Gastrocnemius medialis (tissue), 4 donors: ENCODE measurements around the gene VASH1. TPM values are rescaled to one million over a fixed set of nuclear protein-coding genes. Genes with fewer than 3 reads are reported as not detected.

Experiments used
- ATAC-seq, 2 donors: fragments of 150-250 bp; one replicate each; pipeline ENCODE4 v1.9.1; 2016
- DNase-seq, 2 donors: peaks; one replicate each; pipeline ENCODE4 v3.0.0-alpha.2; 2019
- H3K27ac ChIP-seq, 4 donors: fragments of 200-600 bp; sonication (generic); 1 replicate in 1 of 4; 2 replicates in 3 of 4; pipeline ENCODE4 v1.5.1; 2016 to 2018; ENCODE audit warnings: mild to moderate bottlenecking in 2 of 4, moderate library complexity in 1 of 4
- H3K27me3 ChIP-seq, 3 donors: fragments of 200-600 bp; sonication (generic) in 2 of 3; 1 replicate in 1 of 3; 2 replicates in 2 of 3; pipeline versions ENCODE4 v1.5.1 to v1.6.0; 2016 to 2019; ENCODE audit warnings: mild to moderate bottlenecking in 1 of 3, moderate library complexity in 1 of 3
- H3K36me3 ChIP-seq, 2 donors: fragments of 200-600 bp; sonication (generic) in 1 of 2; one replicate each; pipeline ENCODE4 v1.5.1; 2017 to 2018
- H3K4me1 ChIP-seq, 2 donors: fragments of 200-600 bp; sonication (generic) in 1 of 2; one replicate each; pipeline ENCODE4 v1.5.1; 2016 to 2017; ENCODE audit warnings: mild to moderate bottlenecking in 2 of 2
- H3K4me3 ChIP-seq, 4 donors: fragments of 200-600 bp; sonication (generic) in 3 of 4; 1 replicate in 1 of 4; 2 replicates in 3 of 4; pipeline ENCODE4 v1.5.1; 2016 to 2019; ENCODE audit warnings: mild to moderate bottlenecking in 2 of 4
- H3K9me3 ChIP-seq, 3 donors: fragments of 200-600 bp; sonication (generic) in 2 of 3; 1 replicate in 1 of 3; 2 replicates in 2 of 3; pipeline ENCODE4 v1.5.1; 2016 to 2019
- POLR2A ChIP-seq, 2 donors: fragments of 450-650 bp; IDR thresholded peaks; one replicate each; pipeline ENCODE4 v1.6.1; 2017; ENCODE audit warnings: antibody characterized with exemption in 2 of 2, mild to moderate bottlenecking in 2 of 2, moderate library complexity in 2 of 2
- in situ Hi-C, 4 donors: fragments of 200-750 bp; cut with MboI; loops; one replicate each; pipeline versions ENCODE4 v1.15.0 to v1.8.0; 2017; ENCODE audit warnings: low sequenced_read_pairs in 4 of 4
- intact Hi-C: fragments of 100-400 bp; cut with DNase I; formaldehyde crosslinking; loops from one replicate; pipeline ENCODE4 v1.15.1; 2023; ENCODE audit warnings: low total_unique reads
- total RNA-seq, 4 donors: library from RNA; depleted of rRNA; stranded (reverse); fragments of >200 nt; gene quantifications; one replicate each; pipeline versions ENCODE4 v1.1.0 to v1.2.3, GENCODE V29; 2016
- TF ChIP-seq, protein P1 (sequence below), 5 experiments: fragments of 450-650 bp in 3 of 5; fragments of 200-600 bp in 2 of 5; sonication (generic) in 2 of 5; IDR thresholded peaks in 4 of 5; conservative IDR thresholded peaks in 1 of 5; 1 replicate in 4 of 5; 2 replicates in 1 of 5; pipeline ENCODE4 v1.5.1; 2016 to 2019; ENCODE audit warnings: antibody characterized with exemption in 5 of 5, mild to moderate bottlenecking in 3 of 5, moderate library complexity in 3 of 5

Gene VASH1
- total RNA-seq, 4 donors from 2014 or later = 0.56 to 6.1 (median 1.2) TPM

DNA sequence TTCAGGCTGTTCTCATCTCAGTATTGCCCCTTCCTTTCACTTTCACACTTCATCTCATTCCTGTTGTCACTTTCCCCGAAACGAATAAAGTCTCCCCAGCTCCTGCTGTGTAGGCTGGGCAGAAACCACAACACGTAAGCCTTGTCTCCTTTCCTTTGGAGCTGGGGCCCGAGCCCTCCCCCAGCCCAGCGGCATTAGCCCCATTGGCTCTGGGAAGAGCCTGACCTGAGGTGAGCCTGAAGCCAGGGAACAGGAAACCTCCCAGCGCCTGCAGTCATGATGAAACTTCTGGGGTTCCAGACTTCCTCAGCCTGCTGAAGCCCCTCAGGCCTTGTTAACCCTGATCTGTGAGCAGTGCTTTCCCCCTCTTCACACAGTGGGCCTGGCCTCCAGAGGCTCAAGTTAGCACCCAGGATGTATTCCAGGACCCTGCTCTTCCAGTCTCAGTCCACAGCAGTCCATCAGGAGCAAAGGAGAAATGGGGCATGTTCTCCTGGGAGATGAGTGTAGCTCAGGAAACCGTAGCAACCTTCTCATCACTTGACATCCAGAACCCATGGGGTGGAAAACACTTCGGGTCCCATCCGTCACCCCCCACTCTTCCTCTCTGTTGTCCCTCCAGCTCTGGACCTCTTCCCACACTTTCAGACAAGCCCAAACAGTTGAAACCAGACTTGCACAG is 21.8 kb downstream of the VASH1 start:
- in situ Hi-C loops (loop anchor here in 3 of 4 donors (5.0 to 10.0 kb wide), 2 partner anchors 68 to 71 kb away; no protein-coding TSS in a partner anchor), intact Hi-C loops (no loop called here)
- no peak overlapping the region for H3K4me3 ChIP-seq
- peaks cover 0 to 23% of the 10 kb centered on the region in 2 donors for H3K36me3 ChIP-seq
- H3K4me1 ChIP-seq = peaks cover 6 to 15% of the 10 kb centered on the region in 2 donors
- no peaks in the 10 kb centered on the region for H3K9me3 ChIP-seq
- DNase-seq = no peak
- H3K27me3 ChIP-seq = no peaks in the 10 kb centered on the region
- peak overlapping the region; percentile 26 to 54 (median 45) for H3K27ac ChIP-seq
- no peak for TF ChIP-seq POLR2A (IDR thresholded peaks at IDR 0.05)
- TF ChIP-seq, protein P1, sequence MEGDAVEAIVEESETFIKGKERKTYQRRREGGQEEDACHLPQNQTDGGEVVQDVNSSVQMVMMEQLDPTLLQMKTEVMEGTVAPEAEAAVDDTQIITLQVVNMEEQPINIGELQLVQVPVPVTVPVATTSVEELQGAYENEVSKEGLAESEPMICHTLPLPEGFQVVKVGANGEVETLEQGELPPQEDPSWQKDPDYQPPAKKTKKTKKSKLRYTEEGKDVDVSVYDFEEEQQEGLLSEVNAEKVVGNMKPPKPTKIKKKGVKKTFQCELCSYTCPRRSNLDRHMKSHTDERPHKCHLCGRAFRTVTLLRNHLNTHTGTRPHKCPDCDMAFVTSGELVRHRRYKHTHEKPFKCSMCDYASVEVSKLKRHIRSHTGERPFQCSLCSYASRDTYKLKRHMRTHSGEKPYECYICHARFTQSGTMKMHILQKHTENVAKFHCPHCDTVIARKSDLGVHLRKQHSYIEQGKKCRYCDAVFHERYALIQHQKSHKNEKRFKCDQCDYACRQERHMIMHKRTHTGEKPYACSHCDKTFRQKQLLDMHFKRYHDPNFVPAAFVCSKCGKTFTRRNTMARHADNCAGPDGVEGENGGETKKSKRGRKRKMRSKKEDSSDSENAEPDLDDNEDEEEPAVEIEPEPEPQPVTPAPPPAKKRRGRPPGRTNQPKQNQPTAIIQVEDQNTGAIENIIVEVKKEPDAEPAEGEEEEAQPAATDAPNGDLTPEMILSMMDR (IDR thresholded peaks at IDR 0.05 in 4 of 5, conservative IDR thresholded peaks at IDR 0.05 in 1 of 5) = no peak
- ATAC-seq = no peak

DNA sequence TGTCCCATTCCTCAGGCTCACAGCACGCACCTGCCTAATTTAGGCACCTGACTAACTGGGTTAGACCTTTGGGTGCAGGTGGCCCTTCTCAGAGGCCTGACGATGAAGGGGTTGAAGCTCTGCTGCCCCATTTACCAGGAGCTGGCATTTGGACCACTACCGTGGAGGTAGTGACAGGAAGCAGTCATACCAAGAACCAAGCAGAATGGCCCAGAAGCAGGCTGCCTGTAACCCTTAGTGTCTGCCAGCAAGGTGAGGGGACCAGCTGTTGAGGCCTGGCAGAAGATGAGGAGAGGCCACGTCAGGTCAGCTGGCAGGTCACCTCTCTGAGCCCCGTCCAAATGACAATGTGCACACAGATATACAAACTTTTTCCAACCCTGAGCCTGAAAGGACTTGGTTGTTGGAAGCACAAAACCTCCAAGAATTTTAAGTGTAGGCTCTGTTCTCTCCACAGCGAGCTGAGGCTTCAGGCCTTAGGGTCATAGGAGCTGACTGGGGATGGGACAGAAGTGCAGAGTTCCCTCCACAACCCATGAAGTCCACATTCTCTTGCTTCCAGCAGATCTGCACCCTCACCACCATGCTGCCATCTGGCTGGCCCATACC is 23.1 kb downstream of the VASH1 start:
- ATAC-seq (no peak), DNase-seq (no peak)
- H3K27ac ChIP-seq = no peak overlapping the region
- in situ Hi-C loops = loop anchor here in 3 of 4 donors (5.0 to 10.0 kb wide), 2 partner anchors 70 to 72 kb away; no protein-coding TSS in a partner anchor
- H3K9me3 ChIP-seq = no peaks in the 10 kb centered on the region
- H3K4me3 ChIP-seq = no peak overlapping the region
- intact Hi-C loops = loop anchor here (1.0 to 2.0 kb wide), 2 partner anchors 66 to 74 kb away; no protein-coding TSS in a partner anchor
- H3K27me3 ChIP-seq = no peaks in the 10 kb centered on the region
- TF ChIP-seq, protein P1 (IDR thresholded peaks at IDR 0.05 in 4 of 5, conservative IDR thresholded peaks at IDR 0.05 in 1 of 5) = no peak
- TF ChIP-seq POLR2A (IDR thresholded peaks at IDR 0.05) = no peak
- H3K36me3 ChIP-seq = peaks cover 0 to 36% of the 10 kb centered on the region in 2 donors
- peaks cover 6 to 15% of the 10 kb centered on the region in 2 donors for H3K4me1 ChIP-seq

DNA sequence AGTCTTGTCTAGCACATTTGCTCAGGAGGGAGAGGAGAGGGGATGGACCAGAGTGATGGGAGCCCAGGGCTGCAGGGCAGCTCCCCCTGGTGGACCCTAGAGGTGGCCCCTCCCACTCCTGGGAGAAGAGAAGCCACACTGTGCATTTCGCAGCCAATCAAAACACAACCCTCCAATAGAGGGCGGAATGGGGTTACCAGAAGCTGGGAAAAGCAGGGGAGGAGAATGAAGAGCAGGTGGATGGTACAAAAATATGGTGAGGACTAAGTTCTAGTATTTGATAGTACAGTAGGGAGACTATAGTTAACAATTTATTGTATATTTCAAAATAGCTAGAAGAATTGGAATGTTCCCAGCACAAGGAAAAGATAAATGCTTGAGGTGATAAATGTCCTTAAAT is 23.6 kb downstream of the VASH1 start:
- intact Hi-C loops = loop anchor here (1.0 to 2.0 kb wide), 2 partner anchors 66 to 75 kb away; no protein-coding TSS in a partner anchor
- TF ChIP-seq POLR2A (IDR thresholded peaks at IDR 0.05) = no peak
- TF ChIP-seq, protein P1 (IDR thresholded peaks at IDR 0.05 in 4 of 5, conservative IDR thresholded peaks at IDR 0.05 in 1 of 5) = peak; percentile 55 to 84 (median 76)
- Histone ChIP-seq H3K27me3 (no peaks in the 10 kb centered on the region), H3K27ac (peak overlapping the region in 2 of 4 donors; percentile 1 to 29), H3K36me3 (peaks cover 0 to 39% of the 10 kb centered on the region in 2 donors), H3K9me3 (no peaks in the 10 kb centered on the region), H3K4me3 (no peak overlapping the region), H3K4me1 (peaks cover 6 to 15% of the 10 kb centered on the region in 2 donors)
- ATAC-seq = peak; percentile 82 to 88
- DNase-seq = peak; percentile 49 to 62
- in situ Hi-C loops = loop anchor here (5.0 to 10.0 kb wide), 3 partner anchors 70 to 78 kb away; no protein-coding TSS in a partner anchor

DNA sequence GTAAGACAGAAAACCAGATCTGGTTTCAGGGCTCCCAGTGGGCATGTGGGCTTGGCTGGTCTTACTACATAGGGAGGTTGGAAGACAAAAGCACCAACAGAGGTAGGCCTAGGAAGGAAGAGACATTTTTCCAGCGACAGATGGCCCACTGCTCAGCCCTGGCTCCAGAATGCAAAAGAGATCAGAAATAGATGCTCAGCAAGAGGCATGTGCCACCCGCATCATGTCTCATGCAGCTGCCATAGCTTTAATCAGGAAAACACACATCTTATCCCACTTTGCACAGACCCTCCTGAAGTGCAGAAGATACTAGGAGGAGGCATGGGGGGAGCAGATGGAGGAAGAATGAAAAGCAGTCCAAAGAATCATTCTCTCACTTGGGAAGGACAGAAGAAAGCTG is 25.3 kb downstream of the VASH1 start:
- in situ Hi-C loops = loop anchor here in 3 of 4 donors (5.0 to 10.0 kb wide), 2 partner anchors 72 to 79 kb away; no protein-coding TSS in a partner anchor
- H3K27ac ChIP-seq = no peak overlapping the region
- no peak for ATAC-seq

More for the DNA sequence above, 25.3 kb downstream of the VASH1 start:
- no peak for DNase-seq
- Histone ChIP-seq H3K4me3 (no peak overlapping the region), H3K36me3 (peaks cover 0 to 54% of the 10 kb centered on the region in 2 donors), H3K27me3 (no peaks in the 10 kb centered on the region), H3K9me3 (no peaks in the 10 kb centered on the region), H3K4me1 (peaks cover 6 to 11% of the 10 kb centered on the region in 2 donors)
- TF ChIP-seq, protein P1 (IDR thresholded peaks at IDR 0.05 in 4 of 5, conservative IDR thresholded peaks at IDR 0.05 in 1 of 5) = no peak
- no peak for TF ChIP-seq POLR2A (IDR thresholded peaks at IDR 0.05)
- intact Hi-C loops = no loop called here
